Measurements from ENCODE around the gene IL21.

- TF ChIP-seq, protein P1, sequence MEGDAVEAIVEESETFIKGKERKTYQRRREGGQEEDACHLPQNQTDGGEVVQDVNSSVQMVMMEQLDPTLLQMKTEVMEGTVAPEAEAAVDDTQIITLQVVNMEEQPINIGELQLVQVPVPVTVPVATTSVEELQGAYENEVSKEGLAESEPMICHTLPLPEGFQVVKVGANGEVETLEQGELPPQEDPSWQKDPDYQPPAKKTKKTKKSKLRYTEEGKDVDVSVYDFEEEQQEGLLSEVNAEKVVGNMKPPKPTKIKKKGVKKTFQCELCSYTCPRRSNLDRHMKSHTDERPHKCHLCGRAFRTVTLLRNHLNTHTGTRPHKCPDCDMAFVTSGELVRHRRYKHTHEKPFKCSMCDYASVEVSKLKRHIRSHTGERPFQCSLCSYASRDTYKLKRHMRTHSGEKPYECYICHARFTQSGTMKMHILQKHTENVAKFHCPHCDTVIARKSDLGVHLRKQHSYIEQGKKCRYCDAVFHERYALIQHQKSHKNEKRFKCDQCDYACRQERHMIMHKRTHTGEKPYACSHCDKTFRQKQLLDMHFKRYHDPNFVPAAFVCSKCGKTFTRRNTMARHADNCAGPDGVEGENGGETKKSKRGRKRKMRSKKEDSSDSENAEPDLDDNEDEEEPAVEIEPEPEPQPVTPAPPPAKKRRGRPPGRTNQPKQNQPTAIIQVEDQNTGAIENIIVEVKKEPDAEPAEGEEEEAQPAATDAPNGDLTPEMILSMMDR (IDR thresholded peaks at IDR 0.05; ENCODE audit: low read length), result no peak
- no peak for TF ChIP-seq EZH2 (optimal IDR thresholded peaks at IDR 0.05; ENCODE audit: low read depth, low read length)
- no peak for TF ChIP-seq EZH2phosphoT487 (IDR thresholded peaks at IDR 0.05; ENCODE audit: low read length)
Observed at GRCh38 chr4:122658818-122659295, 38.0 kb upstream of the IL21 start.
